Cardiac muscle cell (in vitro differentiated cells and primary cell): ENCODE results near the gene HDAC7. TPM values are rescaled to one million over a fixed set of nuclear protein-coding genes. Genes with fewer than 3 reads are reported as not detected.

Source experiments
- DNase-seq, 2 donors: peaks; one replicate each; pipeline versions ENCODE4 v3.0.0 to v3.0.0-alpha.2; 2010 to 2017; ENCODE audit warnings: low read depth in 1 of 2, low spot score in 1 of 2
- H3K27ac ChIP-seq: fragments of 200-600 bp; sonication (generic); 2 replicates; pipeline ENCODE4 v1.5.1; 2016
- H3K27me3 ChIP-seq: fragments of 200-600 bp; sonication (generic); 2 replicates; pipeline ENCODE4 v1.6.0; 2016; ENCODE audit warnings: control low read depth
- H3K36me3 ChIP-seq: fragments of 200-600 bp; sonication (generic); 2 replicates; pipeline ENCODE4 v1.5.1; 2016; ENCODE audit warnings: control low read depth
- H3K4me1 ChIP-seq: fragments of 200-600 bp; sonication (generic); 2 replicates; pipeline ENCODE4 v1.8.1; 2017; ENCODE audit warnings: low read depth, mild to moderate bottlenecking, mixed run types
- H3K4me3 ChIP-seq: fragments of 200-600 bp; sonication (generic); 2 replicates; pipeline ENCODE4 v1.5.1; 2016; ENCODE audit warnings: mild to moderate bottlenecking
- H3K9me3 ChIP-seq: fragments of 200-600 bp; sonication (generic); 2 replicates; pipeline ENCODE4 v1.5.1; 2017; ENCODE audit warnings: low read depth, mild to moderate bottlenecking, control low read depth
- polyA plus RNA-seq: library from polyadenylated mRNA; unstranded; fragments of >200 nt; fragmentation: Nextera tagmentation; extraction: Ambion mirVana; gene quantifications from 2 replicates; pipeline ENCODE4 v1.2.1, GENCODE V29; 2016
- total RNA-seq: library from RNA; depleted of rRNA; stranded (reverse); fragments of >200 nt; gene quantifications from 2 replicates; pipeline ENCODE4 v1.2.3, GENCODE V29; 2016
- TF ChIP-seq, protein P1 (sequence below): IDR thresholded peaks from 2 replicates; pipeline ENCODE4 v1.5.1; 2012; ENCODE audit warnings: low read depth, mild to moderate bottlenecking, low read length

The HDAC7 gene
- total and polyA plus RNA-seq, 2 experiments from 2014 or later: 43.7 to 93.0 TPM

DNA sequence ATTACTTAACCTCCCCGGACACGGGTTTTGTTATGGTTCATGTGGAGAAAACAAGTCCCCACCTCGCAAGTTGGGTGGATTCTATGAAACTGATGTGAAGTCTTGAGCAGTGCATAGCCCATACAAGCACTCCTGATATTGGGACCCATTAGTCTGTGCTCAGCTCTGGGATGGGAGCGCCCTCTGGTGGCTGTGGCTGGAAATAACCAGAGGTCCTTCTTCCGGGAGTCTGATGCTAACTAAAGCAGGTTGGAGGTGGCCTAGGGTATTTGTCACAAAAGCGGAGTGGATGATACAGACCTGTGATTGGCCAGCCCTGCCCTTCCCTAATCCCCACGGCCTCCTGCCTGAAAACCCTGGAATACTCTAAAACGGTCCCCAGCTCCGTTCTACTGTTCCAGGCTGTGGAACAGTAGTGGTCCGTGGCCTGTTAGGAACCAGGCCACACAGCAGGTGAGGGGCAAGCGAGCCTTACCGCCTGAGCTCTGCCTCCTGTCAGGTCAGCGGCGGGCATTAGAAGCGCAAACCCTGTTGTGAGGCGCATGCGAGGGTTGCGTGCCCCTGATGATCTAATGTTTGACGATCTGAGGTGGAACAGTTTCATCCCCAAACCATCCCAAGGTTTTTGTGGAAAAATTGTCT lies 40.3 kb downstream of the HDAC7 start:
- peaks cover 3% of the 10 kb centered on the region for H3K36me3 ChIP-seq
- TF ChIP-seq, protein P1, sequence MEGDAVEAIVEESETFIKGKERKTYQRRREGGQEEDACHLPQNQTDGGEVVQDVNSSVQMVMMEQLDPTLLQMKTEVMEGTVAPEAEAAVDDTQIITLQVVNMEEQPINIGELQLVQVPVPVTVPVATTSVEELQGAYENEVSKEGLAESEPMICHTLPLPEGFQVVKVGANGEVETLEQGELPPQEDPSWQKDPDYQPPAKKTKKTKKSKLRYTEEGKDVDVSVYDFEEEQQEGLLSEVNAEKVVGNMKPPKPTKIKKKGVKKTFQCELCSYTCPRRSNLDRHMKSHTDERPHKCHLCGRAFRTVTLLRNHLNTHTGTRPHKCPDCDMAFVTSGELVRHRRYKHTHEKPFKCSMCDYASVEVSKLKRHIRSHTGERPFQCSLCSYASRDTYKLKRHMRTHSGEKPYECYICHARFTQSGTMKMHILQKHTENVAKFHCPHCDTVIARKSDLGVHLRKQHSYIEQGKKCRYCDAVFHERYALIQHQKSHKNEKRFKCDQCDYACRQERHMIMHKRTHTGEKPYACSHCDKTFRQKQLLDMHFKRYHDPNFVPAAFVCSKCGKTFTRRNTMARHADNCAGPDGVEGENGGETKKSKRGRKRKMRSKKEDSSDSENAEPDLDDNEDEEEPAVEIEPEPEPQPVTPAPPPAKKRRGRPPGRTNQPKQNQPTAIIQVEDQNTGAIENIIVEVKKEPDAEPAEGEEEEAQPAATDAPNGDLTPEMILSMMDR: peak; percentile 95
- no peaks in the 10 kb centered on the region for H3K9me3 ChIP-seq
- H3K4me1 ChIP-seq: no peaks in the 10 kb centered on the region
- H3K4me3 ChIP-seq: no peak overlapping the region
- no peaks in the 10 kb centered on the region for H3K27me3 ChIP-seq
- DNase-seq: peak; percentile 85 to 90
- no peak overlapping the region for H3K27ac ChIP-seq

- H3K27me3 ChIP-seq: no peaks in the 10 kb centered on the region
- H3K4me1 ChIP-seq: no peaks in the 10 kb centered on the region
- no peak overlapping the region for H3K4me3 ChIP-seq
- H3K9me3 ChIP-seq: no peaks in the 10 kb centered on the region
- H3K27ac ChIP-seq: no peak overlapping the region
- DNase-seq: no peak
- H3K36me3 ChIP-seq: no peaks in the 10 kb centered on the region
- TF ChIP-seq, protein P1: no peak
Measured at GRCh38 chr12:47778881-47779280, 40.8 kb downstream of the HDAC7 start.

- Histone ChIP-seq H3K27ac (no peak overlapping the region), H3K9me3 (no peaks in the 10 kb centered on the region), H3K4me1 (no peaks in the 10 kb centered on the region), H3K27me3 (no peaks in the 10 kb centered on the region), H3K4me3 (no peak overlapping the region), H3K36me3 (no peaks in the 10 kb centered on the region)
- no peak for DNase-seq
- TF ChIP-seq, protein P1: no peak
Measured at GRCh38 chr12:47777741-47778558, 41.8 kb downstream of the HDAC7 start.

DNA sequence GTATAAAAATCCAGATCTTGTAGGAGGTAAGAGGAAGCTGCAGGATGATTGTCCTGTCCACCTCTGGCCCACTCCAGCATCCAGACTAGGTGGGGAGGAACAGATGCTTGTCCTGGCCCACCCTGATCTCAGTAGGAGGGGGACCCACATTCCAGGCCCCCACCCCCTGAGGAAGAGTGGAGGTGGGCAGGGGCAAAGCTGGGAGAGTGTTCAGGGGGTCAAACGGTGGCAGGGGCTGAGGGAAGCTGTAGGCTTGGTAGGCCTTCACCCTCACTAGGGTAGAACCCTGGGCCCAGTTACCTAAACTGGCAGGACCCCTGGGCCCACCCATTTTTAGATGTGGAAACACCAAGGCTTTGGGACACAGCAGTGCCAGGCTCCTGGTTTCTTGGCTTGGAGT lies 42.6 kb downstream of the HDAC7 start:
- Histone ChIP-seq H3K27ac (no peak overlapping the region), H3K4me1 (no peaks in the 10 kb centered on the region), H3K4me3 (no peak overlapping the region), H3K9me3 (no peaks in the 10 kb centered on the region), H3K27me3 (no peaks in the 10 kb centered on the region), H3K36me3 (no peaks in the 10 kb centered on the region)
- TF ChIP-seq, protein P1: no peak
- DNase-seq: no peak

- no peaks in the 10 kb centered on the region for H3K4me1 ChIP-seq
- no peak overlapping the region for H3K4me3 ChIP-seq
- no peaks in the 10 kb centered on the region for H3K27me3 ChIP-seq
- no peak overlapping the region for H3K27ac ChIP-seq
- no peaks in the 10 kb centered on the region for H3K9me3 ChIP-seq
- DNase-seq: peak in 1 of 2 donors; percentile 69
- H3K36me3 ChIP-seq: no peaks in the 10 kb centered on the region
- TF ChIP-seq, protein P1: no peak
Measured at GRCh38 chr12:47776471-47777143, 43.1 kb downstream of the HDAC7 start.
